GM12864 (cell line): ENCODE measurements around the gene MMS22L.

Experiments
- DNase-seq: peaks from one replicate; pipeline ENCODE4 v3.0.0-alpha.2; 2011; ENCODE audit warnings: low read depth
- H3K4me3 ChIP-seq: 2 replicates; pipeline ENCODE4 v1.5.1; 2011; ENCODE audit warnings: mild to moderate bottlenecking, low read depth, low read length, control low read depth
- CTCF ChIP-seq: IDR thresholded peaks from 2 replicates; pipeline ENCODE4 v1.5.1; 2011; ENCODE audit warnings: low read depth, mild to moderate bottlenecking, moderate library complexity, low read length, control low read depth, inconsistent platforms; ENCODE audit errors: missing control alignments

Gene MMS22L

GRCh38 chr6:97205966-97206365 is 77.0 kb downstream of the MMS22L start:
- no peak for DNase-seq
- no peak overlapping the region for H3K4me3 ChIP-seq
- TF ChIP-seq CTCF: no peak

- DNase-seq: no peak
- no peak for TF ChIP-seq CTCF
- no peak overlapping the region for H3K4me3 ChIP-seq
Measured at GRCh38 chr6:97203343-97203742, 79.7 kb downstream of the MMS22L start.

GRCh38 chr6:97198046-97198565 is 84.9 kb downstream of the MMS22L start:
- no peak for DNase-seq
- H3K4me3 ChIP-seq: no peak overlapping the region
- TF ChIP-seq CTCF: no peak

GRCh38 chr6:97195117-97195516 is 87.9 kb downstream of the MMS22L start:
- no peak overlapping the region for H3K4me3 ChIP-seq
- DNase-seq: no peak
- TF ChIP-seq CTCF: no peak

GRCh38 chr6:97189767-97190166 is 93.2 kb downstream of the MMS22L start:
- no peak overlapping the region for H3K4me3 ChIP-seq
- no peak for DNase-seq
- no peak for TF ChIP-seq CTCF

GRCh38 chr6:97187951-97188350 is 95.1 kb downstream of the MMS22L start:
- no peak for TF ChIP-seq CTCF
- no peak overlapping the region for H3K4me3 ChIP-seq
- DNase-seq: no peak

- peak; percentile 84 for TF ChIP-seq CTCF
- H3K4me3 ChIP-seq: no peak overlapping the region
- DNase-seq: peak; percentile 35
Measured at GRCh38 chr6:97186416-97186999, 96.5 kb downstream of the MMS22L start.
